ENCODE measurements around the gene CTNND2.

CTNND2 gene

DNA sequence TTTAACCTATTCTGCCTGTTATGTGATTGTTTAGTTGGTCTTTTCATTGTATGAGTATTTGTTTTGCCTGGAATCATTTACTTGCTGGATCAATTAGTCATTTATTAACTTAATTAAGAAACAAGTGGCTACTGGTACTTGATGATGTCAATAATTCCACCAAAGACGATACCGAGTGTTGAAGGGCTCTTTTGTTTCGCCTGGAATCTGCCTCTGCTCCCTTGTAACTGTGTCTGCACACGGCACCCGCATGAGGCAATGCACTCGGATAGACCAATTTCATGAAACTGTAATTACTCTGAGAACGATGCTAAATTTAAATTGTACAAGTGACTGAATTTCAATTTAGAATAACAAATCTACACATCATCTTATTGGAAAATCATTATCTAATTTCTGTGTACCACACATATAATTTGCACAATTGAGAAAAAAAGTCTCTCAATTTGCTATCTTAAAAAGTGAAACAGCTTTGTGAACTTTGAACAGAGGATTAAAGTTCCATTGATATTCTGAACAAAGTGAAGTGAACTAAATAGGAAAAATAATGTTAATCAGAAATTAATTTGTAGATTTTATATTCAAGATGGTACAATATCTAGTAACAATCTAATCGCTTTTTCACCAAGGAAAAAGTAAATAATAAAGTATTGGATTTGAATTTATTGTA, 143.2 kb downstream of the CTNND2 start:
- DNase-seq, result no peak

DNA sequence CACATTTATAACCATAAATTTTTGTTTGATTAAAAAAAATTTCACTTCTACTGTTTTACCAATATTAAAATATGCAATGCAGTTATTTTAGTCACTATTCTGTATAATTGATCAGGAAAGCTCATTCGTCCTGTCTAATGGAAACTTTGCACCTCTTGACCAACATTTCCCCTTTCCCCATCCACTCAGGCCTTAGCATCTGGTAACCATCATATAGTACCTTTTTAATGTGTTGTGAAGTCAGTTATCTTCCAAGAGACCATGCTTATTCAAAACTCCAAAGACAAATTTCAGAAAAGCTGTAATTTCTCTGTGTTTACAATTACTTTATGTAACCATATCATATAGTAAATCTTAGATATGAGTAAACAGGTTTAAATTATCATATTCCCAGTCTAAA, 145.9 kb downstream of the CTNND2 start:
- DNase-seq, result no peak

- no peak for DNase-seq
These were observed 146.6 kb downstream of the CTNND2 start for GRCh38 chr5:11757661-11758060.

DNA sequence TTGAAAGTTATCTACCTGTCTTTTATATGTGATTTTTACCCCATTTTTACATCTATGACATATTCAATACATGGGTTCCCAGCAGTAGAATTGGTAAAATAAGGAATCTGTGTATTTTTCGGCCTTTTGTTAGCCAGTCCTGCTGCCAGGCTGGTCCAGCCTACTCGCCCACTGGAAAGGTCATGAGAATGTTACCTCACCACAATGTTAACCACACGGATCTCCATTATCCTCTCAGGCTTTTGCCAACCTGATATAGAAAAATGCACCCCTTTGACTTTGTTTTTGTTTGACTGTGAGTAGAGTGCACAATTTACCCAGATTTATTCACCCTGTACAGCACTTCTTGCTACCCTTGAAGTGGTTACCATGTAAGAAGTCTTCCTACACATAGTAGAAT, 167.2 kb downstream of the CTNND2 start:
- DNase-seq, result no peak

- peak in 2 of 3 experiments; percentile 31 to 66 for DNase-seq
These were observed 169.9 kb downstream of the CTNND2 start for GRCh38 chr5:11734369-11734768.

DNA sequence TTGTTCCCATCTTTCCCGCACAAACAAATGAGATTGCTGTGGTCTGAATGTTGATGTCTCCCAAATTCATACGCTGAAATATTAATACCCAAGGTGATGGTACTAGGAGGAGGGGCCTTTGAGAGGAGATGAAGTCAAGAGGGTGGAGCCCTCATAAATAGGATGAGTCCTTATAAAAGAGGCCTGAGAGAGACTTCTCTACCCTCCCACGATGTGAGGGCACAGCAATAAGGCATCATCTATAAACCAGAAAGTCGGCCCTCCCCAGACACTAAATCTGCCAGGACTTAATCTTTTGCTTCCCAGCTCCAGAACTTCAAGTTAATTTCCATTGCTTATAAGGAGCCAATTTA, 170.4 kb downstream of the CTNND2 start:
- DNase-seq, result no peak

DNA sequence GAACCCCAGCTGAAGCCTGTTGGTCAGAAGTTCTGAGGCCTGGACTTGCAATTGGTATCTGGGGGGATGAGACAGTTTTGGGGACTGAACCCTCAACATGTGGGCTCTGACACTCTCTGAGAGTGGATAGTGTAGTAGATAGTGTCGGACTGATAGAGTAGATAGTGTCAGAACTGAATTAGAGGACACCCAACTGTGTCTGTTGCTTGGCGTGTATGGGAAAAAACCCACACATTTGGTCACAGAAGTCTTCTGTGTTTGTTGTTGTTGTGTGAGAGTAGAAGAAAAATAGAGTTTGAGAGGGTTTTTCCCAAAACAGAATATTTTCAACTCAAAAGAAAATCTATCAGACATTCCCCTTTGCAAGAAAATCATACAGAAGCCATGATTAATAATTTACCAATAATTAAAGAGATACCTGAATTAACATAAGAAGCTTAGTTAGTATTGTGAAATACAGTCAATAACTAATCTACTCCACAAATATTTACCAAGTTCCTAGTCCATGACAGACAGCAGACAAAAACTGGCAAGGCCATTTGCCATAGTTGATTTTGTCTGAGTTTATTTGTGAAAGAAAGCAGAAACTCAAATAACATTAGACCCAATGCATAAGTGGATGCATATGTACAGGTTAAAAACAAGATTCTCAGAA, 170.9 kb downstream of the CTNND2 start:
- DNase-seq, result no peak

DNA sequence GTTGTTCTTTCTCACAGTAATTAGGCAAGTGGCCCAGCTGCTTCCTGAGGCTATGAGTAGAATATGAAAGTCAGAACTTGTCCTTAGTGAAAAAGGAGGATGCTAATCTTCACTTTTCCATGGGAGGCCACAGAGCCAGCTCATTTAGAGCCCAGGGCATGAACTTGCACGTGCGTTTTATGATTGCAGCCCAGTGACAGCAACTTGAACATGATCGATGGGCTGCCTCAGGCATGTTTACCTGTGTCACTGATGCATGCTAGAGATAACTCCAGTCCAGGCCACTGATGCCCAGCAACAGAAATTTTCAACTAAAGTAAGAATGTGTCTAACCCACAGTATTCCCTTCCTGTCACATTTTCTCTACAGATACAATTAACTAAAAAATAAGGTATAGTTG, 179.3 kb downstream of the CTNND2 start:
- peak; percentile 63 to 96 (median 85) for DNase-seq

DNA sequence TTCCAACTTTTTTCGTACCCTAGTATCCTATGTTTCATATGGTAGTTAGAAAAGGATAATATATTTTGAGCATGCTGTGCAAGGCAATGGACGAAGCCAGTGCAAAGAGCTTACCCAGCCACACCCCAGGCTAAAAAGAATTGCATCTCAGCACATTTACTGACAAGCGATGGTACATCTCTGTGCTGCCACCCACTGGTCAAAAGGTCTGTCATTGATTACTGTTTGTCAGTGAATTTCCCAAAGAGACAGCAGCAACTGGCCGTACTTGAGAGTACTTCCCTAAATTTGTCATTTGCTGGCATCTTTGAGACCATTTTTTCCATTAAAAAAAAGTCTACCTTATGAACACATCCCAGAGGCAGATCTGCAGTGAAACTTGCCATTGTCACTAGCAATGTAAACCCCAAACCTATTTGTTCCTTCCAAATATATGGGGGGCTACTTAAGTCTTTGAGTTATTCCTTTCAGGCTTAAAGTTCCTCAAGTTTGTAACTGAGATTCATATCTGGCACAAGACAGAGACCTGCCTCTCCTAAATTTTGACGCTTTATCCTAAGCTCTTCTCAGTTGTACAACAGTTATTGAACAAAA, 184.3 kb downstream of the CTNND2 start:
- DNase-seq, result peak; percentile 30 to 75 (median 60)

DNA sequence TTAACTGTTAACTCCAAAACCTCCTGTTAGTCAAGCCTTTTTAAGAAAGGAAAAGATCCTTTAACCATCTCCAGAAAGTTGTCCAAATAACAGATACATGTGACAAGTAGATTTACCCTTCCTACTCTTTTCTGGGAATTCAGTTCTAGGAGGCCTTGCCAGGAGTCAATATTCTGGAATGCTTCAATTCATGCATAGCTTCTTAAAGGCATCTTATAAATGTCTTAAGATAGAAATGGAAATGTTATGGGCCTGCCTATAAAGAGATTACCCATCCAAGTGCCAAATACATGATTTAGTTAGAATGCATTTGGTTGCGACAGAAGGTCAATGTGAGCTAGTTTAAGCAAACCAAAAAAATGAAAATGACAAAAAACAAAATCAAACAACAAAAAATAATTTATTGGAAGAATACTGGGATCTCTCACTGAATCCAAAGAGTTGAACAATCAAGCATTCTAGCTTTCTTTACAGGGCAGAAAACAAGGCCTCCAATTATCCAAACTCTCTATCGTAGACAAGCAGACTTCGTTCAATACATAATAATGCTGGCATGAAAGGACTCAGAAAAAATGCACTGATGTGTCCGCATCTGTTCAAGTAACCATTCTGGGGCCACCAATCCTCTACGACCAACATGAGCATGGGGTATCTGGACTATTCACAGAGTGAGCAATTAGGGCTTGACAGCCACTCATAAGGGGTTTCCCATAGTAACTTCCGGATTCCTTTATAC, 188.6 kb downstream of the CTNND2 start:
- DNase-seq, result no peak

DNA sequence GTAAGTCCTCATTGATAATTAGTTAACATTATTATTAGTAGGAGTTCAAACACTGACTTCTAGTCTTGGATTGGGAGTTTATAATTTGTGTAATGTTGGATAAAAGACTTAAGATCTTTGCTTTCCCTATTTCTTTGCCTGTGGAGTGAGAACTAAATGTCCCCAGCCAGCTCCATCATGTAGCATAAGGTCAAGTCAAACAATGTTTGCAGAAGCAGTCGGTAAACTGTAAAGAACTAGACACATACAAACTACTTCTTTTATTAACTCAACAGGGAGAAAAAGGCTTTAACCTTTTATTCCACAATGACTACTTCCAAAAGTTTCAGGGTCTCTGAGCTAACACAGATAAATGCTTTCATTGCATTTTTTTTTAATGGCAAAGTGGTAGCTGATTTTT, 192.3 kb downstream of the CTNND2 start:
- no peak for DNase-seq

GRCh38 chr5:11709021-11709420, 195.2 kb downstream of the CTNND2 start:
- no peak for DNase-seq

DNA sequence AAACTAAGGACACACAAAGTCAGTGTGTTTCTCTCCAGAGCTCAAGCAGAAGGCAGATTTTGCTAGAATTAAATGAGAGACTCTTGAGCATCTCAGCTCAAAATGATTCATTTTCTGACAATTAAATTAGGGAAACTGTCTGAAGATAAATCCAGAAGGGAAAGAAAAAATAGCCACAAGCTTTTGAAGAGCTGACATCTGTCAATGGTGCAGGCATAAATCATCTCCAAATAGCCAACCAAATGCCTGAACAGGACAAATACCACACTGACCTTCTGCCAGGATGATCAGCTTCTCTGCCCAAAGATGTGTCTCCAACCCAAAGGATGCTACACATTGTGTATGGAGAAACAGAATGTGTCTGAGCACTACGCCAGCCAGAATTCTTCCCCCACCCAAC, 199.3 kb downstream of the CTNND2 start:
- DNase-seq, result no peak

- DNase-seq, result no peak
These were observed 203.9 kb downstream of the CTNND2 start for GRCh38 chr5:11700391-11700790.

GRCh38 chr5:11692636-11693035, 211.6 kb downstream of the CTNND2 start:
- no peak for DNase-seq

DNA sequence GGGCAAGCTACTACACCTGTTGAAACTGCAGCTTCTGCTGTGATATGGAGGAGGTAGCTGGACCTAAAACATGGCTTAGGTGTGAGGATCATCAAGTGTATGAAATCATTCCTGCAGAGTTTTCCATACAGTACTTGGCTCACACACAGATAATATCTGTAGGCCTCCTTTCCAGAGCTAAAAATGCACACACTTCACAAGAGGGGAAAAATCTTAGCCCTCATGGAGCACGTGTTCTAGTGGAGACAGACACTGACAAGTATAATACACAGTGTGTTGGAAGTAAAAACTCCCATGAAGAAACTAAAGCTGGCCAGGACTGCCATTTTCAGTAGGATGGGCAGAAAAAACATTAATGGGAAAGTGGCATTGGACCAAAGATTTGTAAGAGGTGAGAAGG, 216.7 kb downstream of the CTNND2 start:
- DNase-seq, result no peak

GRCh38 chr5:11684607-11685006, 219.6 kb downstream of the CTNND2 start:
- DNase-seq, result no peak

GRCh38 chr5:11683666-11684065, 220.6 kb downstream of the CTNND2 start:
- DNase-seq, result no peak

DNA sequence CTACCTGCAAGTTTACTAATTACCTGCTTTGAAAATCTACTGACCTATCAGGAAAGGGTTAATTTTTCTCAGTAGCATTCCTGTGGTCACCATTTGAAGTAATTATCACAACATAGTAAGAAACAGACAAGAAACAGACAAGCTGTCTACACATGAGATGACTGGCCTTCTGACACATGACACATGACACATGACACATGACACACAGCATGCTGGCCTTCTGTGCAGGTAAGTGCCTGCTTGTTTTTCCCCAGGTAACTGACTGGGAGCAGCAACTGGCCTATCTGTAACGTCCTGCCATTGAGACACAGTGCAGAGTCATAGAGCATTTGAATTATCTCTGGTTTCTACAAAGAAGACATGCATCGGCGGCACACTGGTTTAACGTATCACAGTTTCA, 222.4 kb downstream of the CTNND2 start:
- no peak for DNase-seq

DNA sequence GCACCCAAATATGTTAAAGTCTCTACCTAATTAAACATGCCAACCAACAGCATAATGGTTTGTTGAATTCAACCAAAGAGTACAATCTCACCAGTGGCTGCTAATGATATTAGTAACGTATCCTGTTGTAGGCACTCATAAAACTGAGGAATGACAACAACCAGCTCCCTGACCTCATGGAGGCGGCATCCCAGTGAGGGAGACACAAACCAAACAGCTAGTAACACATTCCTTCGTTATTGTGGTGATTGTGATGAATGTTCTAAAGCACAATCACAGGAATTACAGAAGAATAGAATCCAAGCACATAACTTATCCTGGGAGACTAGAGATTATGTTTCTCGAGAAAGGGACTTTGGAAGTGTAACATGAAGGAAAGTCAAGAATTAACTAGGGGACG, 224.6 kb downstream of the CTNND2 start:
- DNase-seq, result no peak

GRCh38 chr5:11675184-11675583, 229.1 kb downstream of the CTNND2 start:
- no peak for DNase-seq

DNA sequence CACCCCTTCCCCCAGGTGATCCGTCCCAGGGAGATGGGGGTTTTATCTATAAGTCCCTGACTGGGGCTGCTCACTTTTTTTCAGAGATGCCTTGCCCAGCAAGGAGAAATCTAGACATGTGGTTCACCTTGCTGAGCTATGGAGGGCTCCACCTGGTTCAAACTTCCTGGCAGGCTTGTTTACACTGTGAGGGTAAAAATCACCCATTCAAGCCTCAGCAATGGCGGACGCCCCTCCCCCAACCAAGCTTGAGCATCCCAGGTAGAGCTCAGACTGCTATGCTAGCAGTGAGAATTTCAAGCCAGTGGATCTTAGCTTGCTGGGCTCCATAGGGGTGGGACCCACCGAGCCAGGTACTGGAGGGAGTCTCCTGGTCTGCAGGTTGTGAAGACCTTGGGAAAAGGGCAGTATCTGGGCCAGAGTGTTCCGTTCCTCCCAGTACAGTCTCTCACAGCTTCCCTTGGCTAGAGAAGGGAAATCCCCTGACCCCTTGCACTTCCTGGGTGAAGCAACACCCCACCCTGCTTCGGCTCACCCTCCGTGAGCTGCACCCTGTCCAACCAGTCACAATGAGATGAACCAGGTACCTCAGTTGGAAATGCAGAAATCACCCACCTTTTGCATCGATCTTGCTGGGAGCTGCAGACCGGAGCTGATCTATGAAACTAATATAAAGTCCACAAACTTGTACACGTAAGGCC, 231.7 kb downstream of the CTNND2 start:
- no peak for DNase-seq

GRCh38 chr5:11658376-11658775, 245.9 kb downstream of the CTNND2 start:
- peak in 2 of 3 experiments; percentile 6 to 56 for DNase-seq
